Measurements from ENCODE around the gene MAPK10. TPM values are rescaled to one million over a fixed set of nuclear protein-coding genes. Genes with fewer than 3 reads are reported as not detected.
"Not testable (repeated sequence)": the region's sequence is repeated elsewhere in the genome, so short reads cannot be mapped to it uniquely, and the experiment has no call there.

MAPK10 gene
- total RNA-seq, 2 experiments from 2014 or later = not detected

DNA sequence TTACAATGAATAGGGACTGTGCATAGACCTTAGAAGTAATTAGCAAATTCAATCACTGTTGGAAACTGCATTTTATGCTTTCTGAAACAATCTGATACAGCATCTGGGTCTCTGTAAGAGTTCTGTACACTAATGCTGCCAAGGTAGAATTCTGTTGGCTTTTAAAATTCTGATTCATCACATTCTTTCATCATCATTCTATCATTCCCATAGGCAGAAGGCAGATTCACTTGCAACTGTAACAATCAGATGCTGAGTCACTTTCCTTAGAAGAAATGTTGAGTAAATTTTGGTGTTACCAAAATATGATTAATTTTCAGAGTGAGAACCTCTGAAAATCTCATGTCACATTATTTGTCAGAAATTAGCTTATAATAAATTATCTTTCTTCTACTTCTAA is 267.2 kb downstream of the MAPK10 start:
- H3K27ac Mint-ChIP-seq = no peak overlapping the region
- ChIA-PET CTCF (no interaction called here), POLR2A (no interaction called here)
- no peaks in the 10 kb centered on the region for H3K36me3 Mint-ChIP-seq (ENCODE audit: low read depth)
- no peak for ATAC-seq
- no peak for DNase-seq
- intact Hi-C loops (cut with micrococcal nuclease) = no loop called here
- H3K9me3 Mint-ChIP-seq = no peaks in the 10 kb centered on the region
- H3K27me3 Mint-ChIP-seq = no peaks in the 10 kb centered on the region
- no peaks in the 10 kb centered on the region for H3K4me1 Mint-ChIP-seq (ENCODE audit: low read depth)
- TF ChIP-seq, protein P1, sequence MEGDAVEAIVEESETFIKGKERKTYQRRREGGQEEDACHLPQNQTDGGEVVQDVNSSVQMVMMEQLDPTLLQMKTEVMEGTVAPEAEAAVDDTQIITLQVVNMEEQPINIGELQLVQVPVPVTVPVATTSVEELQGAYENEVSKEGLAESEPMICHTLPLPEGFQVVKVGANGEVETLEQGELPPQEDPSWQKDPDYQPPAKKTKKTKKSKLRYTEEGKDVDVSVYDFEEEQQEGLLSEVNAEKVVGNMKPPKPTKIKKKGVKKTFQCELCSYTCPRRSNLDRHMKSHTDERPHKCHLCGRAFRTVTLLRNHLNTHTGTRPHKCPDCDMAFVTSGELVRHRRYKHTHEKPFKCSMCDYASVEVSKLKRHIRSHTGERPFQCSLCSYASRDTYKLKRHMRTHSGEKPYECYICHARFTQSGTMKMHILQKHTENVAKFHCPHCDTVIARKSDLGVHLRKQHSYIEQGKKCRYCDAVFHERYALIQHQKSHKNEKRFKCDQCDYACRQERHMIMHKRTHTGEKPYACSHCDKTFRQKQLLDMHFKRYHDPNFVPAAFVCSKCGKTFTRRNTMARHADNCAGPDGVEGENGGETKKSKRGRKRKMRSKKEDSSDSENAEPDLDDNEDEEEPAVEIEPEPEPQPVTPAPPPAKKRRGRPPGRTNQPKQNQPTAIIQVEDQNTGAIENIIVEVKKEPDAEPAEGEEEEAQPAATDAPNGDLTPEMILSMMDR (IDR thresholded peaks at IDR 0.05) = no peak
- H3K4me3 Mint-ChIP-seq = no peak overlapping the region

DNA sequence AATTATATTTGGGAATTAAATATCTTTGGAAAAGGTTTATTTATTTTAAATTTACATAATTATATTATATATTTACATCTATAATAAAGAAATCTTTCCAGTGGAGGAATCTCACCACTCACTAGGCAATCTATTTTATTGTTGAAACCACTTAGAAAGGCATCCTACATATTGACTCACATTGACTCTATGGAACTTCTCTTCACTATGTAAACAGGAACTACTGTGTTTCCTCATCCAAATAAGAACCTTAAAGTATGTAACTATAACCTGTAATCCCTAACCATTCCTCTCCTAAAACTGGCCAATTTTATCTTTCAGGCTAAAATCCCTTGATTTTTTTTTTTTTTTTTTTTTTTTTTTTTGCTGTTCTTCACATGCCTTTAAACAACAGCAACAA is 268.7 kb downstream of the MAPK10 start:
- ChIA-PET CTCF (no interaction called here), POLR2A (no interaction called here)
- DNase-seq (no peak), ATAC-seq (no peak)
- H3K4me1 Mint-ChIP-seq (ENCODE audit: low read depth) = no peaks in the 10 kb centered on the region
- no peak overlapping the region for H3K4me3 Mint-ChIP-seq
- no peaks in the 10 kb centered on the region for H3K27me3 Mint-ChIP-seq
- no peaks in the 10 kb centered on the region for H3K36me3 Mint-ChIP-seq (ENCODE audit: low read depth)
- no peak overlapping the region for H3K27ac Mint-ChIP-seq
- TF ChIP-seq, protein P1 (IDR thresholded peaks at IDR 0.05) = no peak
- intact Hi-C loops (cut with micrococcal nuclease) = no loop called here
- H3K9me3 Mint-ChIP-seq = no peaks in the 10 kb centered on the region

DNA sequence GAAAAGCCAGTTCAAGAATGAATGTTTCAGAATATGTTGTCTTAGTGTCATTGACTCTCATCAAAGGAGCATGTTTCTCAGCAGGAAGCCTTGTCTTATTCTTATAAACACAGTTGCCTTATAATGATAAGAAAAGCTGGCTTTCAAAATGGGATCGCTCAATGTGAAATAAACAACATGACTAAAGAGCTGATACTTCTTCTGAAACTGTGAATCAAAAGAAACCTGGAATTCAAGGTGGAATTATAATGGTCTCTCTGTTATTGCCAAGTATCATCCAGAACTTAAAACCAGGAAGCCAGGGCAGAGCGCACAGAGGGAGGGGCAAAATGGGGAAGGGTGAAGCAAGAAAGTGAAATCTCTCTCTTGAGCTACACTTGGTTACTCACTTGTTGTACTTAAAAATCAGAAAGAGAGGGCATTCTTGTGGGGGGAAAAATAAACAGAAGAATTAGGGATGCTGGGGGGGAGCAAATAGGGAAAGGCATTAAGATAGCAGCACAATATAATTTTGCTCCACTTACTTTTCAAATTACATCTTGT is 270.0 kb downstream of the MAPK10 start:
- ChIA-PET CTCF (no interaction called here), POLR2A (no interaction called here)
- Mint-ChIP-seq H3K27ac (no peak overlapping the region), H3K36me3 (ENCODE audit: low read depth) (no peaks in the 10 kb centered on the region), H3K9me3 (no peaks in the 10 kb centered on the region), H3K4me1 (ENCODE audit: low read depth) (no peaks in the 10 kb centered on the region), H3K27me3 (no peaks in the 10 kb centered on the region), H3K4me3 (no peak overlapping the region)
- intact Hi-C loops (cut with micrococcal nuclease) = no loop called here
- DNase-seq = no peak
- ATAC-seq = no peak
- TF ChIP-seq, protein P1 (IDR thresholded peaks at IDR 0.05) = no peak

DNA sequence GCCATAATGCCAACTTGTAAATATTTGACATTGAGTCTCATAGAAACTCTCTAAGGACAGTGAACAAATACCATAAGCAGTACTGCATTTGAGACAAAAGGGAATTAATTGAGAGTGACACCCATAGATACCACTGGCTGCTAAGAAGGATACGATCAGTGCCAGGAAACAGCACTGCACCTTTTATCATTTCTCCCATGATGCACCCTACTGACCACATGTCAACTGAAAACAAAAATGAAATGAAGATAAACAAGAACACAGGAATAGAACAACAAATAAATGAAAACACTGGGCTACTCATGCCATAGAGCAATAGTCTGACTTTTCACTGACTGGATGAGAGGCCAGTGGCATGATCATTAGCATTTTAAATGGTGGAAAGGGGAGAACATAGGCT is 270.8 kb downstream of the MAPK10 start:
- intact Hi-C loops (cut with micrococcal nuclease) = no loop called here
- no peak for DNase-seq
- Mint-ChIP-seq H3K4me1 (ENCODE audit: low read depth) (no peaks in the 10 kb centered on the region), H3K4me3 (no peak overlapping the region), H3K9me3 (no peaks in the 10 kb centered on the region), H3K27ac (no peak overlapping the region), H3K36me3 (ENCODE audit: low read depth) (no peaks in the 10 kb centered on the region), H3K27me3 (no peaks in the 10 kb centered on the region)
- no peak for ATAC-seq
- TF ChIP-seq, protein P1 (IDR thresholded peaks at IDR 0.05) = no peak
- POLR2A ChIA-PET = no interaction called here
- CTCF ChIA-PET = no interaction called here

DNA sequence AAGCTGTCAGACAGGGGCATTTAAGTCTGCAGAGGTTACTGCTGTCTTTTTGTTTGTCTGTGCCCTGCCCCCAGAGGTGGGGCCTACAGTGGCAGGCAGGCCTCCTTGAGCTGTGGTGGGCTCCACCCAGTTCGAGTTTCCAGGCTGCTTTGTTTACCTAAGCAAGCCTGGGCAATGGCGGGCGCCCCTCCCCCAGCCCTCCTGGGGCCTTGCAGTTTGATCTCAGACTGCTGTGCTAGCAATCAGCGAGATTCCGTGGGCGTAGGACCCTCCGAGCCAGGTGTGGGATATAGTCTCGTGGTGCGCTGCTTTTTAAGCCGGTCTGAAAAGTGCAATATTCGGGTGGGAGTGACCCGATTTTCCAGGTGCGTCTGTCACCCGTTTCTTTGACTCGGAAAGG is 284.1 kb downstream of the MAPK10 start:
- H3K9me3 Mint-ChIP-seq; H3K27ac Mint-ChIP-seq; DNase-seq; POLR2A ChIA-PET; H3K4me3 Mint-ChIP-seq; ATAC-seq; H3K27me3 Mint-ChIP-seq; H3K4me1 Mint-ChIP-seq (ENCODE audit: low read depth); intact Hi-C loops (cut with micrococcal nuclease); H3K36me3 Mint-ChIP-seq (ENCODE audit: low read depth); CTCF ChIA-PET: not testable (repeated sequence)

DNA sequence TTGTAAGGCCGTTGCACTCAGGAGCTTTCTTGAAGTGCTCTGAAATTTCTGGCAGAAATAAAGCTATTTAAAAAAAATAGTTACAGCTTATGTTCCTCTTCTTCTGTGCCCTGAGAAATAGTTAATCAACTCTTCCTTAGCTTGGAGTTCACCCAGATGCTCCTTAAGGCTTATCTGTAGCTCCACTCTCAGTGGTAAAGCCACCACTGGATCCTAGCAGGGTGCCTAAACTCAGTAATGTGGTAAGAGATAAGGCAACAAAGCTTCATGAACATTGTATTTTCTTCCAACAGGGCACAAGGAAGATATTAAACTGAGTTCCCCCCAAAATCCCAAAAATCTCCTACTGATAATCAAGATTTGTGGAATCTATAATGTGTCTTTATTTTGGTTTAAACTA is 299.5 kb downstream of the MAPK10 start:
- TF ChIP-seq, protein P1 (IDR thresholded peaks at IDR 0.05) = no peak
- Mint-ChIP-seq H3K9me3 (no peaks in the 10 kb centered on the region), H3K4me1 (ENCODE audit: low read depth) (no peaks in the 10 kb centered on the region), H3K36me3 (ENCODE audit: low read depth) (no peaks in the 10 kb centered on the region), H3K27me3 (peaks cover 3% of the 10 kb centered on the region), H3K27ac (no peak overlapping the region), H3K4me3 (no peak overlapping the region)
- ChIA-PET POLR2A (no interaction called here), CTCF (interaction anchor here (1.1 kb wide), 1 partner anchor 15 kb away, joined by 3 read pairs; no protein-coding TSS in a partner anchor)
- intact Hi-C loops (cut with micrococcal nuclease) = no loop called here
- DNase-seq (no peak), ATAC-seq (no peak)

Data from activated CD8-positive, alpha-beta T cell treated with anti-CD3 and anti-CD28 coated beads for 36 hours (primary cell).